ENCODE results near the gene CAMK2B.
"Not testable (repeated sequence)": the region's sequence is repeated elsewhere in the genome, so short reads cannot be mapped to it uniquely, and the experiment has no call there.

Gene CAMK2B

DNA sequence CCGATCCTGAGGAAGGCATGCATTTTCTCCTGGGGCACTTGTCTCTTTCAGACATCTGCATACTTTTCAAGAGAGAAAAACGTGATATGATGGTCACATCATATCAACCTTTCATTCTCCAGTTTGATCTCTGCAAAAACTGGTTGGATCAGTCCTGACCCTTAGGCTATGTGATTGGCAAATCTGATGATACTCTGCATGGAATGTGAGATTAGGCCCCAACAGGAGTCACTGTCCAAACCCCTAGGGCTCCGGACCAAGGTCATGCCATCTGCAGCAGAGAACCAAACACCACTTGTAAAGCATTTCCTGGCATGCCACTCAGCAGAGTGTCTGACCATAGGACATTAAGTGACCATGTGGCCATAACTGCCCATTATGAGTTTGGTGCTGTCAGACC, 144.8 kb downstream of the CAMK2B start:
- no peak overlapping the region for H3K4me3 ChIP-seq (ENCODE audit: low read depth, low read length)
- TF ChIP-seq, protein P1, sequence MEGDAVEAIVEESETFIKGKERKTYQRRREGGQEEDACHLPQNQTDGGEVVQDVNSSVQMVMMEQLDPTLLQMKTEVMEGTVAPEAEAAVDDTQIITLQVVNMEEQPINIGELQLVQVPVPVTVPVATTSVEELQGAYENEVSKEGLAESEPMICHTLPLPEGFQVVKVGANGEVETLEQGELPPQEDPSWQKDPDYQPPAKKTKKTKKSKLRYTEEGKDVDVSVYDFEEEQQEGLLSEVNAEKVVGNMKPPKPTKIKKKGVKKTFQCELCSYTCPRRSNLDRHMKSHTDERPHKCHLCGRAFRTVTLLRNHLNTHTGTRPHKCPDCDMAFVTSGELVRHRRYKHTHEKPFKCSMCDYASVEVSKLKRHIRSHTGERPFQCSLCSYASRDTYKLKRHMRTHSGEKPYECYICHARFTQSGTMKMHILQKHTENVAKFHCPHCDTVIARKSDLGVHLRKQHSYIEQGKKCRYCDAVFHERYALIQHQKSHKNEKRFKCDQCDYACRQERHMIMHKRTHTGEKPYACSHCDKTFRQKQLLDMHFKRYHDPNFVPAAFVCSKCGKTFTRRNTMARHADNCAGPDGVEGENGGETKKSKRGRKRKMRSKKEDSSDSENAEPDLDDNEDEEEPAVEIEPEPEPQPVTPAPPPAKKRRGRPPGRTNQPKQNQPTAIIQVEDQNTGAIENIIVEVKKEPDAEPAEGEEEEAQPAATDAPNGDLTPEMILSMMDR (IDR thresholded peaks at IDR 0.05; ENCODE audit: low read depth, low read length) = no peak

DNA sequence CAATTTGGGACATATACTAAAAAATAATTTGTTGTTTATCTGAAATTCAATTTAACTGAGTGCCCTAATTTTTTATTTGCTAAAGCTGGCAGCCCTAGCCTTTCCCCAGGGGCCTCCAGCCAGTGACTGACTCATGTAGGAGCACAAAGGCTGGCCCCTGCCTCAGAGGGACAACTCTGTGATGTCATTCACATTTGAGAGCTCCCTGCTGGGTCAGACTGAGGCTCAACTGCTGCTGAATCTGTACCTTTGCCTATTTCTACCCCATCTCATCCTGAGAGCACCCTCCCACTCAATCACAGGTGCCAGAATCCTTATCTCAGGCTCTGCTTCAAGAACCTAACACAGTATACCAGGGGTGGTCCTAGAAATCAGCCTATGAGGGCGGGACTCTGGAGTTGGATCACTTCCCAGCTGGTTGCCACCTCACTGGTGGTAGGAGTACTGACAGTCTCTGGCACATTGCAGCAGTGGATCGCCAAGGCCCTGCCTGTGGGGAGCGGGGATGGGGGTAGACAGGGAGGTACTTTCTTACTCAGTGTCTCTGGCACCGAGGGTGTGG, 147.7 kb downstream of the CAMK2B start:
- no peak overlapping the region for H3K4me3 ChIP-seq (ENCODE audit: low read depth, low read length)
- TF ChIP-seq, protein P1 (IDR thresholded peaks at IDR 0.05; ENCODE audit: low read depth, low read length) = no peak

DNA sequence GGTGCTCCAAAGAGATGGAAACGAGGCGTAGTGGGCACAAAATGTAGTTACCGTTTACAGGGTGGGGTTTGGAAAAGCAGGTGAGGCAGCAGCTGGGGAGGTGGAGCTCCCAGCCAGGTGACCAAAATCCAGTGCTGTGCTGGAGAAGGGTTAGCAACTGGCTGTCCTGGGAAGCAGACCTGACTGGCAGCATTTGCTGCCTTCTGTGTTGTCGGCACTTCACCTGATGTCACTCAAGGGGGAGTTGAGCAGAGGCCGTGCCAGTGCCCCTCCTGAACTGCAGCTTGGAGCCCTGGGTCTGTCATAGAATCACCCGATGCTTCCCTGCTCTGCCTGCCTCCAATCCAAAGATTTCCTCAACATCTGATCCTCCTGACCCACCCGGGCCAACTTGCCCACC, 148.9 kb downstream of the CAMK2B start:
- H3K4me3 ChIP-seq (ENCODE audit: low read depth, low read length) = no peak overlapping the region
- TF ChIP-seq, protein P1 (IDR thresholded peaks at IDR 0.05; ENCODE audit: low read depth, low read length) = no peak

DNA sequence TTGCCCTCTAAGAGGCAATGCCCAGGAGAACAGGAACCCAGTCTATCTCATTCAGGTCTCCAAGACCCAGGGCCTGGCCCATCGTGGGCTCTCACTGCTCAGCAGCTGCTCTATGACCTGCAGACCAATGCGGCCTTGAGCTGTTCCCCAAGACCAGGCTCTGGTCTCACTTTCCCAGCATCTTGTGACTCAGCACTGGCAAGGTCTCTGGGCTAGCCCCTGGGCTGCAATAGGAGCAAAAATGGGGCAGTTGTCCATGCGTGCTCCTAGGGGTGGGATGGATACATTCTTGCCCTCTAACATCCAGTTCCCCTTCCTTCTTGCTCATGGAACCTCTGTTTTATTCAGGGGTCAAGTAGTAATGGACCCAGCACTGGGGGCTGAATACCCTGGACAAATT, 149.7 kb downstream of the CAMK2B start:
- TF ChIP-seq, protein P1 (IDR thresholded peaks at IDR 0.05; ENCODE audit: low read depth, low read length) = no peak
- H3K4me3 ChIP-seq (ENCODE audit: low read depth, low read length) = no peak overlapping the region

DNA sequence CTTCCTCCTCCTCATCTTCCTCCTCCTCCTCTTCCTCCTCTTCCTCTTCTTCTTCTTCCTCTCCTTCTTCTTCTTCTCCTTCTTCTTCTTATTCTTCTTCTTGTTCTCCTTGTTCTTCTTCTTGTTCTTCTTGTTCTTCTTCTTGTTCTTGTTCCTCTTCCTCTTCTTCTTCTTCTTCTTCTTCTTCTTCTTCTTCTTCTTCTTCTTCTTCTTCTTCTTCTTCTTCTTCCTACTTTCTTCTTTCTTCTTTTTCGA, 150.8 kb downstream of the CAMK2B start:
- H3K4me3 ChIP-seq (ENCODE audit: low read depth, low read length) = not testable (repeated sequence)

DNA sequence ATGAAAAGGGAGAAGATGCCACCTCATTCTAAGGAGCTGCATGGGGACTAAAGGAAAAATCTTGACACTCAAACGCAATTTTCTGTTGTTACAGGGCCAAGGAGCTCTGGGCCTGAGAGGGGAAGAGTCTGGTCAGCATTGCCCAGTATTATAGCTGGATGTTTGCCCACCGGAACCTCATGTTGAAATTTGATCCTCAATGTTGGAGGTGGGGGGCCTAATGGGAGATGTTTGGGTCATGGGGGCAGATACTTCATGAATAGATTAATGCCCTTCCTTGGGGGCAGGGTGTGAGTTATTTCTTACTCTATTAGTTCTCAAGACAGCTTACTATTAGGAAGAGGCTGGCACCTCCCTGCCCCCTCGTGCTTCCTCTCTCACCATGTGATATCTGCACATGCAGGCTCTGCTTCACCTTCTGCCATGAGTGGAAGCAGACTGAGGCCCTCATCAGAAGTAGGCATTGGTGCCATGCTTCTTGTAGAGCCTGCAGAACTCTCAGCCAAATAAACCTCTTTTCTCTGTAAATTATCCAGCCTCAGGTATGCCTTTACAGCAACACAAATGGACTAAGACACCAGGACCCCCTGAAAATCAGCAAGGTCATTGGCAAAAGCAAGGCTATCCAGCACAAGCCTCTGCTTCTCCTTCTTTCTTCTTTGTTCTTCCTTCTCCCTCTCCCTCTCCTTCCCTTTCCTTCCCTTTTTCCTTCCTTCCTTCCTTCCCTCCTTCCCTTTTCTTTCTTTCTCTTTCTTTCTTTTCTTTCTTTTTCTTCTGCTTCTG, 151.3 kb downstream of the CAMK2B start:
- TF ChIP-seq, protein P1 (IDR thresholded peaks at IDR 0.05; ENCODE audit: low read depth, low read length) = no peak
- no peak overlapping the region for H3K4me3 ChIP-seq (ENCODE audit: low read depth, low read length)

DNA sequence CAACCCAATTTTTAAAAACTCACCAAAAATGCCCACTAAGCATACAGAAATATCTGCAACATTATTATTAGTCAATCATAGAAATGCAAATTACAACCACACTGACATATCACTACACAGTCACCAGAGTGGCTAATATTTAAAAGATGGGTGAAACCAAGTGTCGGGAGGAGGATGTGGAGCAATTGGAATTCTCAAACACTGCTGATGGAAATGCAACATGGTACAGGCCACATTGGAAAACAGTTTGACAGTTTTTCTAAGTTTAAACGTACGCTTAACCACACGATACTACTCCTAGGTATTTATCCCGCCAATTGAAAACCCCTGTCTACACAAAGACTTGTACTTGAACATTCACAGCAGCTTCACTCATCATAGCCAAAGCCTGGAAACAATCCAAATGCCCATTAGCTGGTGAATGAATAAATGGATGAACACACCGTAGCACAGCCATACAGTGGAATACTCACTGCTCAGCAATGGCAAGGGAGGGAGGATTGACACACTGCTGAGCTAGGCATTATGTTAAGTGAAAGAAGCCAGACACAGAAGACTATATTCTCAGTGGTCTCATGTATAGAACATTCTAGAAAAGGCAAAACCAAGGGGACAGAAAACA, 152.5 kb downstream of the CAMK2B start:
- TF ChIP-seq, protein P1 (IDR thresholded peaks at IDR 0.05; ENCODE audit: low read depth, low read length) = no peak
- no peak overlapping the region for H3K4me3 ChIP-seq (ENCODE audit: low read depth, low read length)

Measured in WI38 (cell line).